ENCODE measurements around the gene RTTN. TPM values are rescaled to one million over a fixed set of nuclear protein-coding genes. Genes with fewer than 3 reads are reported as not detected.

The RTTN gene
- total RNA-seq, 4 donors from 2014 or later, result 23.7 to 38.7 (median 25.4) TPM

- no peaks in the 10 kb centered on the region for H3K9me3 ChIP-seq
- WGBS, 2 donors, result 93 to 100% methylated on average over 3 of the region's 3 CpGs
- H3K36me3 ChIP-seq, result peaks cover 0 to 75% (median 0%) of the 10 kb centered on the region in 3 donors
Observed at GRCh38 chr18:70022636-70023035, 182.9 kb downstream of the RTTN start.

GRCh38 chr18:70021498-70021897 is 184.0 kb downstream of the RTTN start:
- 88 to 92% methylated on average over 1 of the region's 1 CpG for WGBS, 2 donors
- Histone ChIP-seq H3K4me1 (no peaks in the 10 kb centered on the region), H3K27ac (no peak overlapping the region), H3K27me3 (no peaks in the 10 kb centered on the region), H3K4me3 (no peak overlapping the region), H3K36me3 (peaks cover 0 to 80% (median 0%) of the 10 kb centered on the region in 3 donors), H3K9me3 (no peaks in the 10 kb centered on the region)
- no peak for DNase-seq (ENCODE audit: low spot score in 2 of 2)
- TF ChIP-seq POLR2A (IDR thresholded peaks at IDR 0.05) (no peak), EP300 (IDR thresholded peaks at IDR 0.05) (no peak), CTCF (IDR thresholded peaks at IDR 0.05) (no peak)

More at GRCh38 chr18:70022636-70023035, 182.9 kb downstream of the RTTN start:
- H3K4me1 ChIP-seq, result no peaks in the 10 kb centered on the region
- DNase-seq (ENCODE audit: low spot score in 2 of 2), result no peak
- H3K27me3 ChIP-seq, result no peaks in the 10 kb centered on the region
- no peak overlapping the region for H3K27ac ChIP-seq
- TF ChIP-seq CTCF (IDR thresholded peaks at IDR 0.05) (no peak), POLR2A (IDR thresholded peaks at IDR 0.05) (no peak), EP300 (IDR thresholded peaks at IDR 0.05) (no peak)
- H3K4me3 ChIP-seq, result no peak overlapping the region

- Histone ChIP-seq H3K36me3 (peaks cover 0 to 80% (median 0%) of the 10 kb centered on the region in 3 donors), H3K27ac (no peak overlapping the region), H3K27me3 (no peaks in the 10 kb centered on the region), H3K9me3 (no peaks in the 10 kb centered on the region), H3K4me3 (no peak overlapping the region), H3K4me1 (no peaks in the 10 kb centered on the region)
- TF ChIP-seq CTCF (IDR thresholded peaks at IDR 0.05), result no peak
- no peak for TF ChIP-seq EP300 (IDR thresholded peaks at IDR 0.05)
- TF ChIP-seq POLR2A (IDR thresholded peaks at IDR 0.05), result no peak
- no peak for DNase-seq (ENCODE audit: low spot score in 2 of 2)
- 87 to 94% methylated on average over 1 of the region's 1 CpG for WGBS, 2 donors
Observed at GRCh38 chr18:70021043-70021442, 184.4 kb downstream of the RTTN start.

- no peak for TF ChIP-seq EP300 (IDR thresholded peaks at IDR 0.05)
- no peak for TF ChIP-seq CTCF (IDR thresholded peaks at IDR 0.05)
- Histone ChIP-seq H3K4me3 (no peak overlapping the region), H3K9me3 (no peaks in the 10 kb centered on the region), H3K4me1 (no peaks in the 10 kb centered on the region), H3K36me3 (peaks cover 0 to 81% (median 0%) of the 10 kb centered on the region in 3 donors), H3K27ac (no peak overlapping the region), H3K27me3 (no peaks in the 10 kb centered on the region)
- WGBS, 2 donors, result 97 to 98% methylated on average over 2 of the region's 2 CpGs
- DNase-seq (ENCODE audit: low spot score in 2 of 2), result no peak
Observed at GRCh38 chr18:70019991-70020390, 185.5 kb downstream of the RTTN start.

- H3K4me3 ChIP-seq, result no peak overlapping the region
- DNase-seq (ENCODE audit: low spot score in 2 of 2), result no peak
- H3K27me3 ChIP-seq, result no peaks in the 10 kb centered on the region
- no peaks in the 10 kb centered on the region for H3K4me1 ChIP-seq
- H3K27ac ChIP-seq, result no peak overlapping the region
- no peaks in the 10 kb centered on the region for H3K9me3 ChIP-seq
- TF ChIP-seq EP300 (IDR thresholded peaks at IDR 0.05) (no peak), POLR2A (IDR thresholded peaks at IDR 0.05) (no peak), CTCF (IDR thresholded peaks at IDR 0.05) (no peak)
- 78 to 79% methylated on average over 2 of the region's 2 CpGs for WGBS, 2 donors
- H3K36me3 ChIP-seq, result peaks cover 0 to 80% (median 0%) of the 10 kb centered on the region in 3 donors
Observed at GRCh38 chr18:70019136-70019535, 186.4 kb downstream of the RTTN start.
